Measurements from ENCODE around the gene TENM4. TPM values are rescaled to one million over a fixed set of nuclear protein-coding genes. Genes with fewer than 3 reads are reported as not detected.
A peak's percentile ranks its signal among the peaks of the same experiment; 100 is the strongest.

The TENM4 gene
- polyA plus RNA-seq, 1 donor from 2014 or later = not detected

DNA sequence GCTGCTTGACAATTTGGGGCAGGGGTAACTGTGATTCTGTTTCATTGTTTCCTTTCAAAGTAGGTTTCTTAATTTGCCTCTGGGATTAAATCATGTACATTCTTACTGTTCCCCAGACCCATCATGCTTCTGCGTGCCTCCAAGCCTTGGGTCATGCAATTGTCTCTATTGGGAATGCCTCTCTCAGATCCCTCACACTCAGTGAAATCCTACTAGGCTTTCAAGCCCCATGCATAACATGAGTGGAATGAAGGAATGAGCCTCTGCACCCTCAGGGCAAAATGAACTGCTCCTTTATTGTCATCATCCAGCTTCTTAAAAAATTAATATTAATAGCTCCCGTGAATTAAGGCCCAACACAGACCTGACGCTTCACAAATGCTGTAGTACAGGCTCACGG lies 381.7 kb downstream of the TENM4 start:
- H3K9me3 Mint-ChIP-seq = no peaks in the 10 kb centered on the region
- peaks cover 0 to 2% (median 0%) of the 10 kb centered on the region in 3 donors for H3K4me1 Mint-ChIP-seq
- H3K4me3 Mint-ChIP-seq = no peak overlapping the region
- H3K27ac Mint-ChIP-seq = no peak overlapping the region
- H3K36me3 Mint-ChIP-seq = no peaks in the 10 kb centered on the region
- peaks cover 5% of the 10 kb centered on the region for H3K27me3 Mint-ChIP-seq

DNA sequence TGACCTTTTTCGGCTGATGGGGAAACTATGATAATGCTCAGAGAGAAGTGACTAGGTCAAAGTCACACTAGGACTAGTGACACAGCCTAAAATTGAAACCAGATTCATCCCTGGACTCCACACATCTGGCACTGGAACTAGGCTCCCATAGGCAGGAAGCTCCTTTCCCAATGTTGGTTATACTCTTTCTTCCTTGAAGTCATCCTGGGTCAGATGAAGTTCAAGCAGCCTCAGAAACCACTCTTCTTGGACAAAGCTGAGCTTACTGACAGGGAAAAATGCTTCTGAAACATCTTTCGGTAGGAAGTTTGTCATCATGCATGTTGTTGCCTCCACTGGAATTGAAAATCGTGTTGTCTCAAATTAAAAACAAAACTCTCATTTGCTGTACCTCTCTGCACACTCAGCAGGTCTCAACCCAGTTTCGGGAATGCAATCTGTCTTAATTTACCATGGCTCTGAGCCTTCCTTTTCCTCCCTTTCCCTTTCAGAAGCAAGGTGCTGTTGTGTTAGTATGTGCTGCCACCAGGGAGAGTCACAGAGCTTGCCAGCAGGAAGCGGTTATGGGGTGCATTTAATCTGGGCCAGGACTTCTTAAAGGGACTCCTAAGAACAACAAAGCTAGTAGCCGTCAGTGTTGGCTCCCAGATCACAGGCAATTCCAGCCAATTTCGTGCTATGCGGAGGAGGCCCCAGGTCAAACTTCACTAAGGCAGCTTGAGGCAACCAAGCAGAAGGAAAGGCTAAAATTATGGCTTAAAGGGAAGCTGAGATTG lies 384.8 kb downstream of the TENM4 start:
- H3K9me3 Mint-ChIP-seq = no peaks in the 10 kb centered on the region
- H3K4me3 Mint-ChIP-seq = no peak overlapping the region
- H3K4me1 Mint-ChIP-seq = peaks cover 0 to 2% (median 0%) of the 10 kb centered on the region in 3 donors
- H3K27me3 Mint-ChIP-seq = peaks cover 5% of the 10 kb centered on the region
- H3K36me3 Mint-ChIP-seq = no peaks in the 10 kb centered on the region
- H3K27ac Mint-ChIP-seq = peak overlapping the region in 1 of 3 donors; percentile 4

DNA sequence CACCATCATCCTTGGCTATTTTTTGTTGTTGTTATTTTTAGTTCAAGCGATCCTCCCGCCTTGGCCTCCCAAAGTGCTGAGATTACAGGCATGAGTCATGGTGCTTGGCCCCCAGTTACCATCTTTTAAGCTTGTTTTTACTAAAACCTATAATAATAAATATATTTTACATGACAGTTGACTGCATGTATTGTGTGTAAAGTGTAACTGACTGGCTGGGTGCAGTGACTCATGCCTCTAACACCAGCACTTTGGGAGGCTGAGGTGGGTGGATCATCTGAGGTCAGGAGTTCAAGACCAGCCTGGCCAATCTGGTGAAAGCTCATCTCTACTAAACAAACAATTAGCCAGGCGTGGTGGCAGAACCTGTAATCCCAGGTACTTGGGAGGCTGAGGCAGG lies 386.2 kb downstream of the TENM4 start:
- Mint-ChIP-seq H3K4me3 (no peak overlapping the region), H3K36me3 (no peaks in the 10 kb centered on the region), H3K27ac (no peak overlapping the region), H3K4me1 (peaks cover 0 to 2% (median 0%) of the 10 kb centered on the region in 3 donors), H3K9me3 (no peaks in the 10 kb centered on the region), H3K27me3 (peaks cover 3% of the 10 kb centered on the region)

GRCh38 chr11:79052544-79052943 lies 388.3 kb downstream of the TENM4 start:
- Mint-ChIP-seq H3K9me3 (no peaks in the 10 kb centered on the region), H3K36me3 (no peaks in the 10 kb centered on the region), H3K4me1 (peaks cover 0 to 2% (median 0%) of the 10 kb centered on the region in 3 donors), H3K4me3 (no peak overlapping the region), H3K27me3 (peaks cover 4% of the 10 kb centered on the region), H3K27ac (no peak overlapping the region)

GRCh38 chr11:79050786-79051185 lies 390.0 kb downstream of the TENM4 start:
- H3K36me3 Mint-ChIP-seq = no peaks in the 10 kb centered on the region
- H3K4me1 Mint-ChIP-seq = no peaks in the 10 kb centered on the region
- H3K9me3 Mint-ChIP-seq = no peaks in the 10 kb centered on the region
- peaks cover 1% of the 10 kb centered on the region for H3K27me3 Mint-ChIP-seq
- no peak overlapping the region for H3K27ac Mint-ChIP-seq
- no peak overlapping the region for H3K4me3 Mint-ChIP-seq

- Mint-ChIP-seq H3K9me3 (no peaks in the 10 kb centered on the region), H3K27ac (no peak overlapping the region), H3K36me3 (no peaks in the 10 kb centered on the region), H3K4me1 (no peaks in the 10 kb centered on the region), H3K27me3 (peaks cover 1% of the 10 kb centered on the region), H3K4me3 (no peak overlapping the region)
These were observed 391.1 kb downstream of the TENM4 start for GRCh38 chr11:79049741-79050179.

DNA sequence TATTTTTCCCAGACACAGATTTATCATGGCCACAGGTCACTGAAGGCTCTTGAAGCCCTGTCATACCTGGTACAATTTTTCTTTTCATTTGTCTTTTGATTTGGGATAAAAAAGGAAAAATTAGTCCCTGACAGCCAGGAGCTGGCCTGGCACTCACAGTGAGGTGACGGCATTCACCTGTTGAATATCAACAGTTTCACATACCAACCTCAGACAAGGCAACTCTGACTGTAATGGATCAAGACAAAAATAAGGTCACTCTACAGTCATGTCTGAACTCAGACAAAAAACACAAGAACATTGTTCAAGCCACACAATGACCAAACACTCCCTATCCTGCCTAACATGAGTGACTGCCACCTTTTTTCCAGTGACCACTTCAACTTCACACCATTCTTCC lies 392.9 kb downstream of the TENM4 start:
- Mint-ChIP-seq H3K36me3 (no peaks in the 10 kb centered on the region), H3K4me3 (no peak overlapping the region), H3K4me1 (no peaks in the 10 kb centered on the region)

DNA sequence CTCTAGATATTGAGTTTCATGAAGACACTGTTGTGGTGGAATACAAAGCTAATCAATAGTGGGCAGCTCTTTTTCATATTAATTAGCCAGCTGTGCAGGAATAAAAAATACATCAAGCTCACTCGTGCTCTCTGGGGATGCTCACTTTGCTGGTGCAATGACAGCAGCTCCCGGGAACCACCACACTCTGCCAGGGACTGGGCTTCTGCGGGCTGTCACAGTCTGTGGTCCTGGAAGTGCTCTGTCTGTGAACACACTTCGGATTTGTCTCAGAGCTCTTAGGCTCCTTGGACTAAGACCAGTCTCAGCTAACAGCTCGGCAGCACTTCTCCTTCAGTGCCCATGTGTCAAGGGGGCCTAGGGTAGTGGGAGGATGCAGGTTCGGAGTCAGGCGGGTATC lies 393.5 kb downstream of the TENM4 start:
- no peak overlapping the region for H3K27ac Mint-ChIP-seq
- no peaks in the 10 kb centered on the region for H3K9me3 Mint-ChIP-seq
- H3K4me1 Mint-ChIP-seq = no peaks in the 10 kb centered on the region
- no peak overlapping the region for H3K4me3 Mint-ChIP-seq
- peaks cover 4% of the 10 kb centered on the region for H3K27me3 Mint-ChIP-seq
- no peaks in the 10 kb centered on the region for H3K36me3 Mint-ChIP-seq

More for the DNA sequence above, 392.9 kb downstream of the TENM4 start:
- no peak overlapping the region for H3K27ac Mint-ChIP-seq
- H3K9me3 Mint-ChIP-seq = no peaks in the 10 kb centered on the region
- H3K27me3 Mint-ChIP-seq = peaks cover 4% of the 10 kb centered on the region

GRCh38 chr11:79046366-79046765 lies 394.5 kb downstream of the TENM4 start:
- peaks cover 4% of the 10 kb centered on the region for H3K27me3 Mint-ChIP-seq
- H3K4me3 Mint-ChIP-seq = no peak overlapping the region
- H3K9me3 Mint-ChIP-seq = no peaks in the 10 kb centered on the region
- H3K27ac Mint-ChIP-seq = no peak overlapping the region
- no peaks in the 10 kb centered on the region for H3K36me3 Mint-ChIP-seq
- no peaks in the 10 kb centered on the region for H3K4me1 Mint-ChIP-seq

DNA sequence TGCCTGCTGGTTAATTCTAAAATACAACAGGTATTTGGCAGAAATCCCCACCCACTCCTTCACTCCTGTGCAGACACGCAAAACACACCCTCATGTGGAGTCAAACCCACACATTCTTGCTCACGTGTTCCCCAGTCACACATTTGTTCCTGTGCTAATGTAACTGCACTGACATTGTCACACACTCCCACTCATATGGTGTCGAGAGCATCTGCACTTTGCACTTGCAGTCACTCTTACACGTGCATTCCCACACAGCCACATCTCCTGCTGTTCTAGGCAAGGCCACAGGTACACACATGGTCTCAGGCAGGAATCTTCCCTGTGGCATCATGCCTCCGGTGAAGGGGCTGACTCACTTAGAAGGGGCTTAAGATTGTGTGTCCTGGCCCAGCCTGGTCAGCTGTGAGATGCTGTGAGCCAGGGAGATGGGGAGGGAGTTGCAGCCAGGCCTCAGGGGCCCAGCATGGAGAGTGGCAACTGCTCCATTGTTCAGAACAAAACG lies 395.0 kb downstream of the TENM4 start:
- no peaks in the 10 kb centered on the region for H3K9me3 Mint-ChIP-seq
- H3K36me3 Mint-ChIP-seq = no peaks in the 10 kb centered on the region
- H3K27me3 Mint-ChIP-seq = peaks cover 4% of the 10 kb centered on the region
- H3K4me3 Mint-ChIP-seq = no peak overlapping the region
- no peak overlapping the region for H3K27ac Mint-ChIP-seq
- no peaks in the 10 kb centered on the region for H3K4me1 Mint-ChIP-seq

DNA sequence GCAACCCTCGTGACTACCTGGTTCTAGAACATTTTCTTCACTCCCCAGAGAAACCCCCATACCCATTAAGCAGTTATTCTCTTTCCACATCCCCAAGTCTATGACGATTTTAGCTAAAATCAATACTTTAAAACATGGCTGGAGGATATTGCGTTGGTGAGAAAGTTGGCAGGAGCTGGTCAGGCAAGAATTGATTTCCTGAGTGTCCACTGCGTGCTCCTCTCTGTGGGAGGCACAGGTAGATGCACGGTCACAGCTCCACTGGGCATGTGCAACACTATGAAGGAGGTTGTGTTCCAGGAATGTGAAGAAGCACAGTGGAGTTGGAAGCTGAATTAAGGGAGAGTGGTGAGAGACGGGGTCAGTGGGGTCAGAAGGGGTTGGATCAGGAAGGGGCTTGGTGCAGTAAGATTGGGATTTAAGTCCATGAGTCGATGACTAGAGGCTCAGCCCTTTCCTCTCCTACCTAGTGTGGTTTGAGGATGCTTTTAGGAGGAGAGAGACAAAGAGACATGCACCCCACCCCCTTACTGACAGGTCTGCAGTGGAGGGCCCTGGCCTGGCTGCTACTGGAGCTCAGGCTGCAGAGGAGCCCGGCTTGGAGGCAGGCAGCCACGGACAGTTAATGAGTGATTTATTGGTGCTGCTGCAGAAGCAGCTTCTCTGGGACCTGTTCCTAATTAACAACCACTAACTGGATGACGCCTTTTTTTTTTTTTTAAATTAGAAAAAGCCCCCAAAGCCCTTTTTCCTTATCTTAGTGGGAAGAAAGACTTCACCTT lies 395.6 kb downstream of the TENM4 start:
- no peak overlapping the region for H3K4me3 Mint-ChIP-seq
- H3K27ac Mint-ChIP-seq = no peak overlapping the region
- no peaks in the 10 kb centered on the region for H3K4me1 Mint-ChIP-seq
- peaks cover 6% of the 10 kb centered on the region for H3K27me3 Mint-ChIP-seq
- no peaks in the 10 kb centered on the region for H3K36me3 Mint-ChIP-seq
- no peaks in the 10 kb centered on the region for H3K9me3 Mint-ChIP-seq

- Mint-ChIP-seq H3K4me1 (no peaks in the 10 kb centered on the region), H3K27me3 (peaks cover 8% of the 10 kb centered on the region), H3K36me3 (no peaks in the 10 kb centered on the region), H3K27ac (no peak overlapping the region), H3K4me3 (no peak overlapping the region), H3K9me3 (no peaks in the 10 kb centered on the region)
These were observed 396.6 kb downstream of the TENM4 start for GRCh38 chr11:79044201-79044600.

DNA sequence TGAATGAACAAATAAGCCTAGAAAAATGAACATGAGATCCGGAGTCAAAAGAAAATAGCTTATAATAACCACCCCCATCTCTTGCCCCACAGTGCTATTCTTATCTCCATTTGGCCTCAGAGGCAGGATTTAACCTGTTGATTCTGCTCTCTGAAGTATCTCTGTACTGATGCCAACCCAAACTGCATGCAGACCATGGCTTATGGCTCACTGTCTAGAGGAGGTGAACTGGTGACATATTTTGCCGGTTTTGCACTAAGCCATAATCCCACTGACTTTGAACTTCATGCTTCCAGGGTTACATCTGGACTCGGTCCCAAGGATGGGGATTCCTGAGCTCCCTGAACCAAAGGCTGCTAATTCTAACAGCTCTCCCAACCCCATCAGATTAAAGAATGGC lies 397.1 kb downstream of the TENM4 start:
- Mint-ChIP-seq H3K4me1 (no peaks in the 10 kb centered on the region), H3K9me3 (no peaks in the 10 kb centered on the region), H3K27ac (no peak overlapping the region)

GRCh38 chr11:79042824-79043223 lies 398.0 kb downstream of the TENM4 start:
- Mint-ChIP-seq H3K4me3 (peak overlapping the region in 1 of 4 donors; percentile 7), H3K27ac (peak overlapping the region in 1 of 3 donors; percentile 80), H3K9me3 (no peaks in the 10 kb centered on the region), H3K36me3 (no peaks in the 10 kb centered on the region), H3K27me3 (peaks cover 7% of the 10 kb centered on the region), H3K4me1 (no peaks in the 10 kb centered on the region)

More for the DNA sequence above, 397.1 kb downstream of the TENM4 start:
- Mint-ChIP-seq H3K36me3 (no peaks in the 10 kb centered on the region), H3K27me3 (peaks cover 7% of the 10 kb centered on the region), H3K4me3 (no peak overlapping the region)

GRCh38 chr11:79040348-79040747 lies 400.5 kb downstream of the TENM4 start:
- Mint-ChIP-seq H3K4me1 (no peaks in the 10 kb centered on the region), H3K27me3 (peaks cover 7% of the 10 kb centered on the region), H3K36me3 (no peaks in the 10 kb centered on the region), H3K9me3 (peaks cover 0 to 2% (median 0%) of the 10 kb centered on the region in 3 donors), H3K4me3 (no peak overlapping the region), H3K27ac (no peak overlapping the region)

All from IgD-negative memory B cell (primary cell).